Subcutaneous adipose tissue (tissue), 4 donors: ENCODE results near the gene SLC37A4. TPM values are rescaled to one million over a fixed set of nuclear protein-coding genes. Genes with fewer than 3 reads are reported as not detected.

Source experiments
- small RNA-seq: library from RNA; depleted of rRNA; stranded (forward); fragments of <200 nt; gene quantifications from one replicate; pipeline ENCODE3, GENCODE V24; 2016
- total RNA-seq, 4 donors: library from RNA; depleted of rRNA; stranded (reverse); fragments of >200 nt; gene quantifications; one replicate each; pipeline ENCODE4 v1.1.0, GENCODE V29; 2016
- TF ChIP-seq, protein P1 (sequence below): fragments of 450-650 bp; IDR thresholded peaks from one replicate; pipeline ENCODE4 v1.5.1; 2016; ENCODE audit warnings: low read depth, mild to moderate bottlenecking, control low read depth, antibody characterized with exemption, moderate library complexity

The SLC37A4 gene
- total RNA-seq, 4 donors from 2014 or later: 8.8 to 19.9 (median 17.4) TPM

DNA sequence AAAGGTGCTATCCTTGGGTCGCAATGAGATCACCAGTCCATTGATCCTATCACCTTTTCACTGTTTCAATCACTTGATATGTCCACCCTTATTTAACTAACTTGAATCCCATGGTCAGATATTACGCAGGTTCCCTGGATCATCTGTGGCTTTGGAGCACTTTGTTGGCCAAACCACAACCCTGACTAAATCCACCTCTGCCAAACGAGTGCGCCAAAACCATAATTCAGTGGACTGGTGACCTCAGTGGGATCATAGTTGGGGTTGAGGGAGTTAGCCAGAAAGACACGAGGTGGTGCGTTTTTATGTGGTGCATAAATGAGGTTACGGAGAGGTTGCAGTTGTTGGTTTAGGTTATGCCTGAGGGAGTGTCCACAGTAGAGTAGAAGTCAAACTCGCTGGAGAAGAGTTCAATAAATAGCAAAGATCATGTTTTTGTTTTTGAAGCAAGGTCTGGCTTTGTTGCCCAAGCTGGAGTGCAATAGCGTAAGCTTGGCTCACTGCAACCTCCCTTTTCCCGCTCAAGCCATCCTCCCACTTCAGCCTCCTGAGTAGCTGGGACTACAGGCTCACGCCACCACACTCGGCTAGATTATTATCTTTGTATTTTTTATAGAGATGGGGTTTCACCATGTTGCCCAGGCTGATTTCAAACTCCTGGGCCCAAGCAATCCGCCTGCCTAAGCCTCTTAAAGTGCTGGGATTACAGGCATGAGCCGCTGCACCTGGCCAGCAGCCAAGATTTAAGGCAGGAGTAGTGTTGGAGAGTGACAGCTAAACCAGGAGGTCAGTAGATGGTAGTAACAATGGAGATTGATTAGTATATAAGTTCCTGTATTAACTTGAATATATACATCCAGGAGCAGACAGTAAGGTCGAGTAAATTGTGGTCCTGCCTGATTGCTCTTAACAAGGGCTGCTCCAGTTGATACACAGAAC, 54.6 kb downstream of the SLC37A4 start:
- TF ChIP-seq, protein P1, sequence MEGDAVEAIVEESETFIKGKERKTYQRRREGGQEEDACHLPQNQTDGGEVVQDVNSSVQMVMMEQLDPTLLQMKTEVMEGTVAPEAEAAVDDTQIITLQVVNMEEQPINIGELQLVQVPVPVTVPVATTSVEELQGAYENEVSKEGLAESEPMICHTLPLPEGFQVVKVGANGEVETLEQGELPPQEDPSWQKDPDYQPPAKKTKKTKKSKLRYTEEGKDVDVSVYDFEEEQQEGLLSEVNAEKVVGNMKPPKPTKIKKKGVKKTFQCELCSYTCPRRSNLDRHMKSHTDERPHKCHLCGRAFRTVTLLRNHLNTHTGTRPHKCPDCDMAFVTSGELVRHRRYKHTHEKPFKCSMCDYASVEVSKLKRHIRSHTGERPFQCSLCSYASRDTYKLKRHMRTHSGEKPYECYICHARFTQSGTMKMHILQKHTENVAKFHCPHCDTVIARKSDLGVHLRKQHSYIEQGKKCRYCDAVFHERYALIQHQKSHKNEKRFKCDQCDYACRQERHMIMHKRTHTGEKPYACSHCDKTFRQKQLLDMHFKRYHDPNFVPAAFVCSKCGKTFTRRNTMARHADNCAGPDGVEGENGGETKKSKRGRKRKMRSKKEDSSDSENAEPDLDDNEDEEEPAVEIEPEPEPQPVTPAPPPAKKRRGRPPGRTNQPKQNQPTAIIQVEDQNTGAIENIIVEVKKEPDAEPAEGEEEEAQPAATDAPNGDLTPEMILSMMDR: no peak

Small RNA genes lying within 50 kb of the gene (small RNA-seq; reads per million reads assigned to genes)
- gene AP003392.2 (not detected), gene RF00017 (not detected), gene RF00019 (0.49 reads per million)

Other genes starting within 250 kb of the SLC37A4 start
- 100 to 1,000 TPM; 108 to 146 (median 135) TPM for gene DDX6, start 239.7 kb downstream of the SLC37A4 start, total RNA-seq
- gene CXCR5, start 147.0 kb downstream of the SLC37A4 start, total RNA-seq: under 1 TPM in 1 of 4 donors, not detected in 3; 0.16 TPM
- 10 to 100 TPM in 2 of 4 donors, 1 to 10 TPM in 2; 5.9 to 49.9 (median 11.2) TPM for gene BCL9L, start 105.0 kb downstream of the SLC37A4 start, total RNA-seq
- gene UPK2, start 74.6 kb downstream of the SLC37A4 start, total RNA-seq: not detected
- not detected for gene FOXR1, start 59.1 kb downstream of the SLC37A4 start, total RNA-seq
- gene CENATAC, start 32.7 kb downstream of the SLC37A4 start, total RNA-seq: 100 to 1,000 TPM in 1 of 4 donors, 10 to 100 TPM in 3; 39.0 to 114 (median 54.9) TPM
- gene RPS25, start 12.5 kb downstream of the SLC37A4 start, total RNA-seq: 1,000 to 10,000 TPM in 3 of 4 donors, 100 to 1,000 TPM in 1; 986 to 3,365 (median 1,501) TPM
- 10 to 100 TPM; 38.9 to 77.8 (median 42.8) TPM for gene TRAPPC4, start 12.1 kb downstream of the SLC37A4 start, total RNA-seq
- gene HYOU1, start 26.3 kb upstream of the SLC37A4 start, total RNA-seq: 10 to 100 TPM; 32.0 to 49.2 (median 39.9) TPM
- 10 to 100 TPM; 34.8 to 43.4 (median 39.4) TPM for gene VPS11, start 36.9 kb upstream of the SLC37A4 start, total RNA-seq
- gene HMBS, start 54.0 kb upstream of the SLC37A4 start, total RNA-seq: 10 to 100 TPM in 2 of 4 donors, 1 to 10 TPM in 2; 6.2 to 27.5 (median 10.0) TPM
- gene DPAGT1, start 71.0 kb upstream of the SLC37A4 start, total RNA-seq: 10 to 100 TPM; 12.6 to 47.9 (median 19.6) TPM
- gene C2CD2L, start 76.5 kb upstream of the SLC37A4 start, total RNA-seq: 10 to 100 TPM in 2 of 4 donors, 1 to 10 TPM in 2; 6.2 to 12.1 (median 9.6) TPM
- gene HINFP, start 90.7 kb upstream of the SLC37A4 start, total RNA-seq: 10 to 100 TPM; 13.4 to 21.3 (median 17.9) TPM
- not detected for gene ABCG4, start 118.2 kb upstream of the SLC37A4 start, total RNA-seq
- 10 to 100 TPM; 10.9 to 27.3 (median 14.2) TPM for gene NLRX1, start 137.8 kb upstream of the SLC37A4 start, total RNA-seq
- gene NHERF4, start 154.6 kb upstream of the SLC37A4 start, total RNA-seq: under 1 TPM in 3 of 4 donors, not detected in 1; 0.19 to 0.51 (median 0.22) TPM
- gene CBL, start 175.5 kb upstream of the SLC37A4 start, total RNA-seq: 10 to 100 TPM; 18.1 to 27.4 (median 22.2) TPM